SK-N-SH (cell line): Measurements from ENCODE around the gene CLIC5. TPM values are rescaled to one million over a fixed set of nuclear protein-coding genes. Genes with fewer than 3 reads are reported as not detected.

ENCODE experiments used
- CTCF ChIA-PET: fragments of 300-600, 350-600 bp; formaldehyde crosslinking; extraction: SDS; loops from one replicate; lab custom pipeline; 2021; lab: Yijun Ruan, JAX
- POLR2A ChIA-PET: fragments of 350-600 bp; sonication (Branson Sonifier 250); formaldehyde crosslinking; extraction: SDS; loops from one replicate; lab custom pipeline; 2020; ENCODE audit warnings: antibody characterized with exemption, inconsistent platforms; lab: Yijun Ruan, JAX
- DNase-seq: peaks from one replicate; pipeline ENCODE4 v3.0.0; 2012
- H2AFZ ChIP-seq: fragments of 200-600 bp; sonication (generic); 2 replicates; pipeline ENCODE4 v1.8.1; 2016; ENCODE audit warnings: antibody characterized with exemption, mild to moderate bottlenecking, low read depth
- H3F3A ChIP-seq: fragments of 200-600 bp; sonication (generic); replicated peaks from 2 replicates; pipeline ENCODE3; 2016; ENCODE audit warnings: antibody characterized with exemption, mild to moderate bottlenecking; ENCODE audit not compliant: insufficient read depth
- H3K27ac ChIP-seq, 2 experiments: fragments of 200-500 bp in 1 of 2; fragments of 200-600 bp in 1 of 2; sonication (Bioruptor generic) in 1 of 2; sonication (generic), shearing (Covaris generic) in 1 of 2; 2 replicates each; pipeline versions ENCODE4 v1.5.1 to v1.6.1; 2014 to 2016; ENCODE audit warnings: low read depth in 2 of 2, inconsistent platforms in 1 of 2, low read length in 1 of 2, mild to moderate bottlenecking in 1 of 2, mixed read lengths in 1 of 2
- H3K27me3 ChIP-seq: fragments of 200-600 bp; sonication (generic), shearing (Covaris generic); 2 replicates; pipeline ENCODE4 v1.6.1; 2016; ENCODE audit warnings: mixed run types; ENCODE audit not compliant: insufficient read depth
- H3K36me3 ChIP-seq, 2 experiments: fragments of 200-500 bp in 1 of 2; fragments of 200-600 bp in 1 of 2; sonication (Bioruptor generic) in 1 of 2; sonication (generic) in 1 of 2; replicated peaks in 1 of 2; 2 replicates each; pipeline versions ENCODE3 to v1.5.1; 2014 to 2016; ENCODE audit warnings: low read length in 1 of 2, mild to moderate bottlenecking in 1 of 2; ENCODE audit not compliant: insufficient read depth in 2 of 2, control insufficient read depth in 1 of 2
- H3K4me1 ChIP-seq, 2 experiments: fragments of 200-500 bp in 1 of 2; fragments of 200-600 bp in 1 of 2; sonication (Bioruptor generic) in 1 of 2; sonication (generic), shearing (Covaris generic) in 1 of 2; 2 replicates each; pipeline versions ENCODE4 v1.5.1 to v1.6.1; 2014 to 2016; ENCODE audit warnings: low read depth in 1 of 2, low read length in 1 of 2, mixed run types in 1 of 2; ENCODE audit not compliant: insufficient read depth in 2 of 2, control insufficient read depth in 1 of 2
- H3K4me2 ChIP-seq: fragments of 200-600 bp; sonication (generic), shearing (Covaris generic); 2 replicates; pipeline ENCODE4 v1.6.1; 2017; ENCODE audit warnings: mixed run types
- H3K4me3 ChIP-seq, 2 experiments: fragments of 200-500 bp in 1 of 2; fragments of 200-600 bp in 1 of 2; sonication (Bioruptor generic) in 1 of 2; sonication (generic), shearing (Covaris generic) in 1 of 2; 2 replicates each; pipeline versions ENCODE4 v1.5.1 to v1.8.1; 2014 to 2016; ENCODE audit warnings: low read depth in 2 of 2, inconsistent platforms in 1 of 2, low read length in 1 of 2, mild to moderate bottlenecking in 1 of 2, mixed read lengths in 1 of 2, moderate library complexity in 1 of 2
- H3K79me2 ChIP-seq: fragments of 200-600 bp; sonication (generic); 2 replicates; pipeline ENCODE4 v1.8.1; 2017; ENCODE audit warnings: mild to moderate bottlenecking; ENCODE audit not compliant: insufficient read depth
- H3K9ac ChIP-seq: fragments of 200-600 bp; sonication (generic); 2 replicates; pipeline ENCODE4 v1.6.1; 2017; ENCODE audit warnings: mixed run types
- H3K9me2 ChIP-seq: fragments of 200-600 bp; sonication (generic); 2 replicates; pipeline ENCODE4 v1.6.1; 2017; ENCODE audit warnings: mixed run types
- H3K9me3 ChIP-seq: fragments of 200-600 bp; sonication (generic); 2 replicates; pipeline ENCODE4 v1.6.1; 2017; ENCODE audit warnings: mixed run types, mild to moderate bottlenecking, moderate library complexity
- H4K20me1 ChIP-seq: fragments of 200-600 bp; sonication (generic); 2 replicates; pipeline ENCODE4 v1.6.1; 2017; ENCODE audit warnings: mild to moderate bottlenecking, mixed run types; ENCODE audit not compliant: insufficient read depth
- ELF1 ChIP-seq: IDR thresholded peaks from 2 replicates; pipeline ENCODE4 v1.4.0; 2012
- GATA2 ChIP-seq: sonication (generic); formaldehyde crosslinking; IDR thresholded peaks from 2 replicates; pipeline ENCODE4 v1.5.0; 2020; ENCODE audit warnings: mild to moderate bottlenecking, missing genetic modification reagents
- MEF2A ChIP-seq: IDR thresholded peaks from 2 replicates; pipeline ENCODE4 v1.4.0; 2012; ENCODE audit warnings: low read depth, borderline replicate concordance
- NFIC ChIP-seq: IDR thresholded peaks from 2 replicates; pipeline ENCODE4 v1.4.0; 2012; ENCODE audit warnings: borderline replicate concordance
- POLR2AphosphoS5 ChIP-seq: IDR thresholded peaks from 2 replicates; pipeline ENCODE4 v1.6.1; 2012; ENCODE audit warnings: low read depth, low read length
- RCOR1 ChIP-seq: fragments of 150-350 bp; IDR thresholded peaks from 2 replicates; pipeline ENCODE4 v1.6.1; 2017; ENCODE audit warnings: antibody characterized with exemption, low read length
- WGBS: methylation state at CpG from one replicate; pipeline ENCODE4 v1.1.6; 2017; ENCODE audit warnings: low lambda C conversion rate; 5-methylcytosine and 5-hydroxymethylcytosine counted together
- polyA plus RNA-seq, 3 experiments: library from polyadenylated mRNA; depleted of rRNA; stranded (reverse); fragments of >200 nt; gene quantifications; 2 replicates each; pipeline ENCODE4 v1.2.3, GENCODE V29; 2012
- TF ChIP-seq, protein P1 (sequence below): IDR thresholded peaks from 2 replicates; pipeline ENCODE4; 2012
- TF ChIP-seq, protein P2 (sequence below): IDR thresholded peaks from 2 replicates; pipeline ENCODE4 v1.6.1; 2012; ENCODE audit warnings: mild to moderate bottlenecking, low read depth, low read length, moderate library complexity
- TF ChIP-seq, protein P3 (sequence below): fragments of 200-600 bp; sonication (generic); IDR thresholded peaks from 2 replicates; pipeline ENCODE4 v1.6.1; 2017; ENCODE audit warnings: antibody characterized with exemption, mild to moderate bottlenecking, moderate library complexity
- TF ChIP-seq, protein P4 (sequence below): IDR thresholded peaks from 2 replicates; pipeline ENCODE4 v1.4.0; 2012; ENCODE audit warnings: low read depth

The CLIC5 gene
- polyA plus RNA-seq, 1 of the 3 experiments (the other 2 are of a cell fraction): 0.03 TPM

DNA sequence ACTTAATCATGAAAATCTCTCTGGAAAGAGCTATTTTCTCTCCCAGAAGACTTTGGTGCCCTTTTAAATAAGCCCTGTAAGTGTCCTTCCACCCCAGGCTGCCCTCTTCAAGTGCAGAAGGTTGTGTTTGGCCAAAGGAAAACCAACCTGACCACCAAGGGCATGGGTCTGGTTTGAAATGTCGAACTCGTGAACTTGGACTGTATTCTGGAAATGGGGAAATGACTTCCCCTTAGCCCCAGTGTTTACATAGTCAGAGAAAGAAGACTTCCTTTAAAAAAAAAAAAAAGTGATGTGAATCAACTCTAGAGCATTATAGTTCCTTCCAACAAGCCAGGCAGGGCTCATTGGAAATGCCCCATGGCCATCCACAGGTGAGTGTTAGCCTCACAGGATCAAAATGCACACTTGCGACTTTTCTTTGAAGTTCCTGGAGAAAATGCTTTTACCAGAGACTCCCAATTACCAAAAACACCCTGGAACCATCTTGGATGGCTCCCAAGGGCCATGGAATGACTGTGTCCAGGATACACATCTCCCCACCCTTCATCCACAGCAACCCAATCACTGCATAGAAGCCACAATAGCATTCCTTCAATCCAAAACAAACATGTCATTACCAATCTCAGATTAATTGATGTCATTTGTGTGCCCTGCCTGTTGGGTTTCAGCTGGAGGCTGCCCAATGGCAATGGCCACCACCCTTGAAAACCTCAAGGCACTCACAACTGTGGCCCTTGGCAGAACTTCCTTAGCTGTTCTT, 133.8 kb downstream of the CLIC5 start:
- WGBS: 14% methylated on average over 3 of the region's 3 CpGs
- no peak for DNase-seq
- Histone ChIP-seq H3K36me3 (no peaks in the 10 kb centered on the region), H3K27ac (no peak overlapping the region), H3F3A (no peaks in the 10 kb centered on the region), H3K79me2 (no peaks in the 10 kb centered on the region), H3K9me2 (no peaks in the 10 kb centered on the region), H2AFZ (no peak overlapping the region), H3K4me2 (no peak overlapping the region), H3K27me3 (peaks cover 27% of the 10 kb centered on the region; the same call in 1 of the 2 replicates), H3K9ac (no peak overlapping the region), H3K9me3 (no peaks in the 10 kb centered on the region), H4K20me1 (no peaks in the 10 kb centered on the region), H3K4me3 (no peak overlapping the region), H3K4me1 (no peaks in the 10 kb centered on the region)
- ChIA-PET CTCF (interaction anchor here (0.7 kb wide), 1 partner anchor 515 kb away, joined by 3 read pairs; no protein-coding TSS in a partner anchor), POLR2A (no interaction called here)
- TF ChIP-seq RCOR1 (no peak), GATA2 (CRISPR knock-in tag) (no peak), NFIC (no peak), POLR2AphosphoS5 (no peak), MEF2A (no peak), ELF1 (no peak)
- TF ChIP-seq, protein P1, sequence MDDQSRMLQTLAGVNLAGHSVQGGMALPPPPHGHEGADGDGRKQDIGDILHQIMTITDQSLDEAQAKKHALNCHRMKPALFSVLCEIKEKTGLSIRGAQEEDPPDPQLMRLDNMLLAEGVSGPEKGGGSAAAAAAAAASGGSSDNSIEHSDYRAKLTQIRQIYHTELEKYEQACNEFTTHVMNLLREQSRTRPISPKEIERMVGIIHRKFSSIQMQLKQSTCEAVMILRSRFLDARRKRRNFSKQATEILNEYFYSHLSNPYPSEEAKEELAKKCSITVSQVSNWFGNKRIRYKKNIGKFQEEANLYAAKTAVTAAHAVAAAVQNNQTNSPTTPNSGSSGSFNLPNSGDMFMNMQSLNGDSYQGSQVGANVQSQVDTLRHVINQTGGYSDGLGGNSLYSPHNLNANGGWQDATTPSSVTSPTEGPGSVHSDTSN: no peak
- TF ChIP-seq, protein P2, sequence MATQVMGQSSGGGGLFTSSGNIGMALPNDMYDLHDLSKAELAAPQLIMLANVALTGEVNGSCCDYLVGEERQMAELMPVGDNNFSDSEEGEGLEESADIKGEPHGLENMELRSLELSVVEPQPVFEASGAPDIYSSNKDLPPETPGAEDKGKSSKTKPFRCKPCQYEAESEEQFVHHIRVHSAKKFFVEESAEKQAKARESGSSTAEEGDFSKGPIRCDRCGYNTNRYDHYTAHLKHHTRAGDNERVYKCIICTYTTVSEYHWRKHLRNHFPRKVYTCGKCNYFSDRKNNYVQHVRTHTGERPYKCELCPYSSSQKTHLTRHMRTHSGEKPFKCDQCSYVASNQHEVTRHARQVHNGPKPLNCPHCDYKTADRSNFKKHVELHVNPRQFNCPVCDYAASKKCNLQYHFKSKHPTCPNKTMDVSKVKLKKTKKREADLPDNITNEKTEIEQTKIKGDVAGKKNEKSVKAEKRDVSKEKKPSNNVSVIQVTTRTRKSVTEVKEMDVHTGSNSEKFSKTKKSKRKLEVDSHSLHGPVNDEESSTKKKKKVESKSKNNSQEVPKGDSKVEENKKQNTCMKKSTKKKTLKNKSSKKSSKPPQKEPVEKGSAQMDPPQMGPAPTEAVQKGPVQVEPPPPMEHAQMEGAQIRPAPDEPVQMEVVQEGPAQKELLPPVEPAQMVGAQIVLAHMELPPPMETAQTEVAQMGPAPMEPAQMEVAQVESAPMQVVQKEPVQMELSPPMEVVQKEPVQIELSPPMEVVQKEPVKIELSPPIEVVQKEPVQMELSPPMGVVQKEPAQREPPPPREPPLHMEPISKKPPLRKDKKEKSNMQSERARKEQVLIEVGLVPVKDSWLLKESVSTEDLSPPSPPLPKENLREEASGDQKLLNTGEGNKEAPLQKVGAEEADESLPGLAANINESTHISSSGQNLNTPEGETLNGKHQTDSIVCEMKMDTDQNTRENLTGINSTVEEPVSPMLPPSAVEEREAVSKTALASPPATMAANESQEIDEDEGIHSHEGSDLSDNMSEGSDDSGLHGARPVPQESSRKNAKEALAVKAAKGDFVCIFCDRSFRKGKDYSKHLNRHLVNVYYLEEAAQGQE: no peak
- TF ChIP-seq, protein P3, sequence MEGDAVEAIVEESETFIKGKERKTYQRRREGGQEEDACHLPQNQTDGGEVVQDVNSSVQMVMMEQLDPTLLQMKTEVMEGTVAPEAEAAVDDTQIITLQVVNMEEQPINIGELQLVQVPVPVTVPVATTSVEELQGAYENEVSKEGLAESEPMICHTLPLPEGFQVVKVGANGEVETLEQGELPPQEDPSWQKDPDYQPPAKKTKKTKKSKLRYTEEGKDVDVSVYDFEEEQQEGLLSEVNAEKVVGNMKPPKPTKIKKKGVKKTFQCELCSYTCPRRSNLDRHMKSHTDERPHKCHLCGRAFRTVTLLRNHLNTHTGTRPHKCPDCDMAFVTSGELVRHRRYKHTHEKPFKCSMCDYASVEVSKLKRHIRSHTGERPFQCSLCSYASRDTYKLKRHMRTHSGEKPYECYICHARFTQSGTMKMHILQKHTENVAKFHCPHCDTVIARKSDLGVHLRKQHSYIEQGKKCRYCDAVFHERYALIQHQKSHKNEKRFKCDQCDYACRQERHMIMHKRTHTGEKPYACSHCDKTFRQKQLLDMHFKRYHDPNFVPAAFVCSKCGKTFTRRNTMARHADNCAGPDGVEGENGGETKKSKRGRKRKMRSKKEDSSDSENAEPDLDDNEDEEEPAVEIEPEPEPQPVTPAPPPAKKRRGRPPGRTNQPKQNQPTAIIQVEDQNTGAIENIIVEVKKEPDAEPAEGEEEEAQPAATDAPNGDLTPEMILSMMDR: no peak
- TF ChIP-seq, protein P4, sequence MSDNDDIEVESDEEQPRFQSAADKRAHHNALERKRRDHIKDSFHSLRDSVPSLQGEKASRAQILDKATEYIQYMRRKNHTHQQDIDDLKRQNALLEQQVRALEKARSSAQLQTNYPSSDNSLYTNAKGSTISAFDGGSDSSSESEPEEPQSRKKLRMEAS: no peak
